SK-N-MC (cell line): Measurements from ENCODE around the gene EPN2.

Source experiments
- EZH2 ChIP-seq: fragments of 200-600 bp; sonication (generic); IDR thresholded peaks from one replicate; pipeline ENCODE4 v1.6.1; 2017; ENCODE audit warnings: antibody characterized with exemption
- FOXP2 ChIP-seq: optimal IDR thresholded peaks from 2 replicates; pipeline ENCODE3; 2011; ENCODE audit warnings: mild to moderate bottlenecking, moderate library complexity; ENCODE audit not compliant: insufficient read depth; ENCODE audit errors: extremely low read length, control extremely low read depth
- POLR2AphosphoS5 ChIP-seq: IDR thresholded peaks from 2 replicates; pipeline ENCODE4 v1.6.1; 2012; ENCODE audit warnings: mild to moderate bottlenecking, low read depth, low read length, borderline replicate concordance

DNA sequence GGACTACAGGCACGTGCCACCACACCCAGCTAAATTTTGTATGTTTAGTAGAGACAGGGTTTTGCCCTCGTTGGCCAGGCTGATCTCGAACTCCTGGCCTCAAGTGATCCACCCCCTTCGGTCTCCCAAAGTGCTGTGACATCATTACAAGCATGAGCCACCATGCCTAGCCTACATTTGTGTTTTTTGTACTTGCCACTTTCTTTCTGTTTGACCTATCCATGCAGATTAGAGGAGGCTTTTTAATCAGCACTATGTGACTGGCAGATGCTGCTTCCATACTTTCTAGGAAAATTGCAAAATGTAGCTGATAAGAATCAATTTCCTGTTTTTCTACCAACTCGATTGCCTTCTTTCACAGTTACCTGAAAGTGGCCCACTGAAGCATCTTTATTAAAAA, 68.1 kb downstream of the EPN2 start:
- no peak for TF ChIP-seq EZH2
- no peak for TF ChIP-seq POLR2AphosphoS5
- TF ChIP-seq FOXP2 = no peak
